IPS-20b (cell line): ENCODE results near the gene NUDT1.

ENCODE experiments used
- H3K27ac ChIP-seq: one replicate; pipeline ENCODE4 v1.5.1; 2013; ENCODE audit warnings: low read length
- H3K27me3 ChIP-seq: 2 replicates; pipeline ENCODE4 v1.6.1; 2013; ENCODE audit warnings: mild to moderate bottlenecking, low read length, inconsistent platforms; ENCODE audit not compliant: insufficient read depth
- H3K36me3 ChIP-seq: 2 replicates; pipeline ENCODE4 v1.6.1; 2013; ENCODE audit warnings: low read depth, mild to moderate bottlenecking, inconsistent platforms, low read length, moderate library complexity; ENCODE audit not compliant: insufficient read depth
- H3K4me1 ChIP-seq: 2 replicates; pipeline ENCODE4 v1.6.1; 2013; ENCODE audit warnings: mild to moderate bottlenecking, control low read depth, inconsistent platforms, low read length, moderate library complexity; ENCODE audit not compliant: insufficient read depth
- H3K4me3 ChIP-seq: 2 replicates; pipeline ENCODE4 v1.5.1; 2013; ENCODE audit warnings: mild to moderate bottlenecking, low read length, inconsistent platforms
- H3K9ac ChIP-seq: 2 replicates; pipeline ENCODE4 v1.6.1; 2013; ENCODE audit warnings: low read depth, mild to moderate bottlenecking, inconsistent platforms, low read length, moderate library complexity
- H3K9me3 ChIP-seq: 2 replicates; pipeline ENCODE4 v1.6.1; 2013; ENCODE audit warnings: mild to moderate bottlenecking, low read depth, low read length, inconsistent platforms; ENCODE audit not compliant: insufficient read depth

NUDT1 gene

GRCh38 chr7:2209961-2210323, 32.1 kb upstream of the NUDT1 start:
- Histone ChIP-seq H3K27ac (no peak overlapping the region), H3K4me3 (no peak overlapping the region), H3K9ac (no peak overlapping the region), H3K36me3 (peaks cover 73% of the 10 kb centered on the region), H3K4me1 (no peaks in the 10 kb centered on the region), H3K9me3 (no peaks in the 10 kb centered on the region), H3K27me3 (no peaks in the 10 kb centered on the region)

- Histone ChIP-seq H3K27ac (no peak overlapping the region), H3K4me1 (no peaks in the 10 kb centered on the region), H3K27me3 (no peaks in the 10 kb centered on the region), H3K4me3 (no peak overlapping the region), H3K36me3 (peaks cover 79% of the 10 kb centered on the region), H3K9me3 (no peaks in the 10 kb centered on the region), H3K9ac (no peak overlapping the region)
Observed at GRCh38 chr7:2210551-2211258, 31.3 kb upstream of the NUDT1 start.

GRCh38 chr7:2211259-2211880, 30.7 kb upstream of the NUDT1 start:
- H3K4me3 ChIP-seq: no peak overlapping the region
- no peaks in the 10 kb centered on the region for H3K27me3 ChIP-seq
- H3K4me1 ChIP-seq: no peaks in the 10 kb centered on the region
- peaks cover 83% of the 10 kb centered on the region for H3K36me3 ChIP-seq
- no peak overlapping the region for H3K27ac ChIP-seq
- H3K9ac ChIP-seq: no peak overlapping the region
- H3K9me3 ChIP-seq: no peaks in the 10 kb centered on the region

DNA sequence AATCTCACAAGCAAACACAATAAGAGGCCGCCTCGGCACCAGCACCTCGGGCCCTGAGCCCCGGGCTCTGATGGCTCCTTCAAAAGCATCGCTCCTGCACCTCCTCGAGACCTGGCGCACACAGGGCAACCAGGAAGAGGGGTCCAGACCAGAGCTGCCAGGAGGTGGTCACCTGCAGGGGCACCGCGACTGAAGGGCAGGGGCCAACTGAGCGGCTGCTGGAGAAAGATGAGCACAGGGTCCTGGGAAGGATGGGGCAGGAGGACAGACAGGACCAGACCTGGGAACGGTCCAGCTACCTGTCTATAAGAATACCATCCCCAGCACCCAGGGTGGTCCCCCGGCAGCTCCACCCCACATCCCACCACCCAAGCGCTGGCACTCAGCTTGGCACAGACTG, 30.1 kb upstream of the NUDT1 start:
- Histone ChIP-seq H3K9ac (no peak overlapping the region), H3K9me3 (no peaks in the 10 kb centered on the region), H3K27ac (no peak overlapping the region), H3K4me1 (no peaks in the 10 kb centered on the region), H3K36me3 (peaks cover 85% of the 10 kb centered on the region), H3K27me3 (no peaks in the 10 kb centered on the region), H3K4me3 (no peak overlapping the region)

DNA sequence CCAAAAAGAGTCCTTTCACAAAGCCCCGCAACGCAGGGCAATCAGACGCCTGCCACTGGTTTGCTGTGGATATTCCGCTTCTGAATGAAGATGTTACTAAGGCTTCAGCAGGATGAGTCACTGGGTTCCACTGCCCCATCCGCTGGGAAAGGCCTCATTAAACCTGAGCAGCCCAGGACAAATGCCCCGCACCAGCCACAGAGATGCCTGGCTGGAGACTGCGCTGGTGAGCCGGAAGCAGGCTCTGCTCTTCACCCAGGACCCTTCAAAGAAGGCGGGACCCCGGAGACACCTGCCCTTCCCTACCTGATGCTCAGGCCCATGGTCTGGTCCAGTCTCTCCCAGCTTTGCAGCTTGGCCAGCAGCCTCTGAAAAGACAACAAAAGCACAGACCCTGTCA, 29.1 kb upstream of the NUDT1 start:
- no peak overlapping the region for H3K27ac ChIP-seq
- H3K27me3 ChIP-seq: no peaks in the 10 kb centered on the region
- no peak overlapping the region for H3K9ac ChIP-seq
- H3K36me3 ChIP-seq: peaks cover 85% of the 10 kb centered on the region
- H3K9me3 ChIP-seq: no peaks in the 10 kb centered on the region
- no peaks in the 10 kb centered on the region for H3K4me1 ChIP-seq
- no peak overlapping the region for H3K4me3 ChIP-seq

- H3K27me3 ChIP-seq: no peaks in the 10 kb centered on the region
- H3K27ac ChIP-seq: no peak overlapping the region
- no peaks in the 10 kb centered on the region for H3K9me3 ChIP-seq
- peaks cover 81% of the 10 kb centered on the region for H3K36me3 ChIP-seq
- no peak overlapping the region for H3K9ac ChIP-seq
- H3K4me3 ChIP-seq: no peak overlapping the region
- no peaks in the 10 kb centered on the region for H3K4me1 ChIP-seq
Observed at GRCh38 chr7:2213551-2214215, 28.3 kb upstream of the NUDT1 start.

- H3K27me3 ChIP-seq: no peaks in the 10 kb centered on the region
- no peak overlapping the region for H3K4me3 ChIP-seq
- H3K4me1 ChIP-seq: no peaks in the 10 kb centered on the region
- H3K27ac ChIP-seq: no peak overlapping the region
- H3K36me3 ChIP-seq: peaks cover 80% of the 10 kb centered on the region
- no peaks in the 10 kb centered on the region for H3K9me3 ChIP-seq
- H3K9ac ChIP-seq: no peak overlapping the region
Observed at GRCh38 chr7:2214636-2215035, 27.4 kb upstream of the NUDT1 start.

GRCh38 chr7:2215851-2216250, 26.2 kb upstream of the NUDT1 start:
- H3K36me3 ChIP-seq: peaks cover 84% of the 10 kb centered on the region
- H3K27ac ChIP-seq: no peak overlapping the region
- no peaks in the 10 kb centered on the region for H3K27me3 ChIP-seq
- no peak overlapping the region for H3K9ac ChIP-seq
- H3K4me1 ChIP-seq: no peaks in the 10 kb centered on the region
- H3K9me3 ChIP-seq: no peaks in the 10 kb centered on the region
- no peak overlapping the region for H3K4me3 ChIP-seq

DNA sequence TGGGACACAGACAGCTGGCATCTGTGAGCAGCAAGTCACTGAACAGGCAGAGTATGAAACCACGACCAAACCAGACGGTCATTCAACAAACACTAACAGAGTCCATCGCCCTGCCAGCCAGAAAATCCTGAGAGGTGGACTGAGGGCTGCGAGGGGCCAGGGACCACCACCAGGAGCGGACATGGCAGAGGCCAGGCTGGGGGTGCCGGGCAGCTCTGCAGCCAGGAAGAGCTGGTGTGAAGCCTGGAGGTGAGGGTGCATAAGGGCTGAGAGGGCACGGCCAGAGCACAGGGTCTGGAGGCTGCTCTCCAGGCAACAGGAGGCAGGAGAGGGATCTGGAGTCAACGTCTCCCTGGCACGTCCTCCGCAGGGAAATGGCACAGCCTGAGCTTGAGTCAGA, 24.8 kb upstream of the NUDT1 start:
- Histone ChIP-seq H3K36me3 (peaks cover 81% of the 10 kb centered on the region), H3K4me3 (no peak overlapping the region), H3K4me1 (no peaks in the 10 kb centered on the region), H3K27ac (no peak overlapping the region), H3K27me3 (no peaks in the 10 kb centered on the region), H3K9me3 (no peaks in the 10 kb centered on the region), H3K9ac (no peak overlapping the region)

DNA sequence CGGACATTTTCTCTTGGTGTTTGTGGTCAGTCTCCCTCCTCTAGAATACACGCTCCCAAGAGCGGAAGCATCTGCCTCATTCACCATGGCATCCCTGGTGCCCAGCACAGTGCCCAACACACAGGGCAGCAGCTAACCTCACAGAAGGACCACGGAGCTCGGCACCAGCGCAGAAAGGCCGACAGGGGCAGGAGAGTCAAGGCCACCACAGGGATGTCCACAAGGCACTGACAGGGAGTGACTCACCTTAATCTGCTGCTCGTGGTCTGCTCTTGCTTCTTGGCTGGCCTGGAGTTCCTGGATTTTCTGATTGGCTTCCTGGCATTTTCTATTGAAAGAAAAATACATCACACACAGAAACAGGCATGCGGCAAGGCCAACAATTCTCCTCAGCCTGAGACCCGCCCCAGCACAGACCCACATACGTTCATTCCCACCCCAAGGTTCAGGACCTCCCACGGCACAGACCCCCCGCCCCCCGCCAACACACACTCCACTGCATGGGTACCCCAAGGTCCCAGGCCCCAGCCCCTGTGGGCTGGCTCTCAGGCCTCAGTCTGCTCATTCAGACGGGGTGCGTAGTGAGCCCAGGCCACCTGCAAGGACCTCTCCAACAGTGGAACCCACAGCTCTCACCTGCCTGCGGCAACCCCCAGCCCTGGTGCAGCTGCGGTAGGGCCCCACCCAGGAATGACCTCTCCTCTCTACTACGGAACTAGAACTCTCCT, 24.1 kb upstream of the NUDT1 start:
- Histone ChIP-seq H3K27me3 (no peaks in the 10 kb centered on the region), H3K4me3 (no peak overlapping the region), H3K36me3 (peaks cover 81% of the 10 kb centered on the region), H3K27ac (no peak overlapping the region), H3K4me1 (no peaks in the 10 kb centered on the region), H3K9ac (no peak overlapping the region), H3K9me3 (no peaks in the 10 kb centered on the region)

GRCh38 chr7:2218444-2218785, 23.6 kb upstream of the NUDT1 start:
- H3K27me3 ChIP-seq: no peaks in the 10 kb centered on the region
- H3K4me3 ChIP-seq: no peak overlapping the region
- H3K9me3 ChIP-seq: no peaks in the 10 kb centered on the region
- no peak overlapping the region for H3K9ac ChIP-seq
- no peaks in the 10 kb centered on the region for H3K4me1 ChIP-seq
- H3K36me3 ChIP-seq: peaks cover 81% of the 10 kb centered on the region
- H3K27ac ChIP-seq: no peak overlapping the region

DNA sequence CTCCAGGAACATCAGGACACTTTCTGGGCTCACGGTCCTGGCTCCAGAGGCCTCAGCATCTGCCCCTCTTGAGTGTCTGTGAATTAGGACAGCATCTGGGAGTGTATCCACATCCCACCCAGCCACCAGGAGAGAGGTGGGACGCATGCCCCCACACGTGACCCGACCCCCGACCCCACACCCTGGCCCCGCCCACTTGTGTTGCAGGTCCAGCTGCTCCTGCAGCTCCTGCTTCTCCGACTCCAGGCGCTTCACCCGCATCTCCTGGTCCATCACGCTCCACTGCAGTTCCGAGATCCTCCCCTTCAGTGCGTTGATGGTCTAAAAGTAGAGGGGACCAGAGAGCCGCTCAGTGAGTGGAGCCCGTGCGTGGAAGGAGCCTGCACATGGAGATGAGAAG, 22.9 kb upstream of the NUDT1 start:
- Histone ChIP-seq H3K27me3 (no peaks in the 10 kb centered on the region), H3K36me3 (peaks cover 81% of the 10 kb centered on the region), H3K4me3 (no peak overlapping the region), H3K27ac (no peak overlapping the region), H3K9me3 (no peaks in the 10 kb centered on the region), H3K9ac (no peak overlapping the region), H3K4me1 (no peaks in the 10 kb centered on the region)
